Breast epithelium (tissue), 4 donors: ENCODE data around the gene KRT31. TPM values are rescaled to one million over a fixed set of nuclear protein-coding genes. Genes with fewer than 3 reads are reported as not detected.

Experiments
- DNase-seq, 2 donors: peaks; one replicate each; pipeline ENCODE4 v3.0.0-alpha.2; 2019; ENCODE audit warnings: low spot score in 2 of 2
- H3K27ac ChIP-seq, 2 donors: fragments of 200-600 bp; sonication (generic) in 1 of 2; one replicate each; pipeline ENCODE4 v1.5.1; 2016 to 2019; ENCODE audit warnings: mild to moderate bottlenecking in 1 of 2
- H3K27me3 ChIP-seq, 2 donors: fragments of 200-600 bp; sonication (generic) in 1 of 2; one replicate each; pipeline versions ENCODE4 v1.5.1 to v1.6.0; 2017 to 2019; ENCODE audit warnings: control low read depth in 1 of 2, mild to moderate bottlenecking in 1 of 2
- H3K36me3 ChIP-seq: fragments of 200-600 bp; one replicate; pipeline ENCODE4 v1.5.1; 2019
- H3K4me1 ChIP-seq, 2 donors: fragments of 200-600 bp; sonication (generic); one replicate each; pipeline ENCODE4 v1.5.1; 2016 to 2019; ENCODE audit warnings: control low read depth in 1 of 2
- H3K4me3 ChIP-seq, 3 donors: fragments of 200-600 bp; sonication (generic); 1 replicate in 2 of 3; 2 replicates in 1 of 3; pipeline ENCODE4 v1.5.1; 2016 to 2019; ENCODE audit warnings: mild to moderate bottlenecking in 3 of 3, moderate library complexity in 2 of 3
- H3K9me3 ChIP-seq, 2 donors: fragments of 200-600 bp; sonication (generic) in 1 of 2; one replicate each; pipeline ENCODE4 v1.5.1; 2016 to 2019; ENCODE audit warnings: control low read depth in 1 of 2
- CTCF ChIP-seq, 3 donors: fragments of 450-650 bp; IDR thresholded peaks; one replicate each; pipeline ENCODE4 v1.5.1; 2016 to 2017; ENCODE audit warnings: antibody characterized with exemption in 3 of 3, mild to moderate bottlenecking in 3 of 3, moderate library complexity in 3 of 3
- POLR2A ChIP-seq: fragments of 450-650 bp; IDR thresholded peaks from one replicate; pipeline ENCODE4 v1.6.1; 2016; ENCODE audit warnings: antibody characterized with exemption, mild to moderate bottlenecking, moderate library complexity
- POLR2AphosphoS5 ChIP-seq, 3 donors: sonication (generic); formaldehyde crosslinking; IDR thresholded peaks; one replicate each; pipeline ENCODE4 v1.6.1; 2017; ENCODE audit warnings: antibody characterized with exemption in 3 of 3
- intact Hi-C: fragments of 100-400 bp; cut with DNase I; formaldehyde crosslinking; loops from one replicate; pipeline ENCODE4 v1.15.1; 2023; ENCODE audit warnings: low total_unique reads
- total RNA-seq, 3 donors: library from RNA; depleted of rRNA; stranded (reverse); fragments of >200 nt; gene quantifications; one replicate each; pipeline ENCODE4 v1.1.0, GENCODE V29; 2016

Gene KRT31
- total RNA-seq, 3 donors from 2014 or later, result not detected

DNA sequence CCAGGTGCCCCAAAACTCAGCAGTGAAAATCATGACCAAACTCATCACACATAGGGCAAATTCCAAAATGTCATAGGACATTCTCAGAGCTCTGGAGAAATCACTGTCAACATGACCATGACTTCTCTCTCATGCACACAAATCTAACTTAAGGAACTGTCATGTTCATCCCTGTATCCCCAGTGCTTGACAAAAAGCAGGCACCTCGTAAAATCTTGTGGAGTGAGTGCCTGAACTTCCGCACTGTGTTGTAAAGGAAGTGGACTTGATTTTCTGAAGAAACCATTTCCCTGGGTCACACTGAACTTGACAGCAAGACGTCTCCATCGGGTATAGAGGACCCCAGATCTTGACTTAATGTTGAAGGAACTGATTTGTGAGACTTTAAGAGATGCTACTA lies 24.2 kb upstream of the KRT31 start:
- TF ChIP-seq POLR2AphosphoS5 (IDR thresholded peaks at IDR 0.05) (no peak), CTCF (IDR thresholded peaks at IDR 0.05) (no peak), POLR2A (no peak)
- Histone ChIP-seq H3K4me1 (peaks cover 0 to 9% of the 10 kb centered on the region in 2 donors), H3K36me3 (no peaks in the 10 kb centered on the region), H3K9me3 (no peaks in the 10 kb centered on the region), H3K27me3 (no peaks in the 10 kb centered on the region), H3K4me3 (no peak overlapping the region), H3K27ac (peak overlapping the region in 1 of 2 donors; percentile 68)
- intact Hi-C loops, result no loop called here
- no peak for DNase-seq

DNA sequence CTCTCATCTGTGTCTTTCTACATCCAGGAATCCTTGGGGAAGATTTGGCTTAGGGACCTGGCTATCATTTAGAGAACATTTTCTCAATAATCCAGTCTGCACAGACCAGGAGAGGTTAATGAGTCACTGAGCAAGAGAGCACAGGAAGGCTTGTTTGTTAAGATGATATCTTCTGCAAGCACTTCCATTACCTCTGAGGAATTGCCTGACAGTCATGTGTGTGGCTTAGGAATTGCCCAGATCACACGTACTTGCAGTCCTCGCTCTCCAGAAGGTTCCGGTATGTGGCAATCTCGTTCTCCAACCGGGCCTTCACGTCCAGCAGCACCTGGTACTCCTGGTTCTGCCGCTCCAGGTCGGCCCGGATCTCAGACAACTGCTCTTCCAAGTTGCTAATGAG lies 23.7 kb upstream of the KRT31 start:
- Histone ChIP-seq H3K27me3 (no peaks in the 10 kb centered on the region), H3K4me1 (peaks cover 0 to 9% of the 10 kb centered on the region in 2 donors), H3K9me3 (no peaks in the 10 kb centered on the region), H3K36me3 (no peaks in the 10 kb centered on the region), H3K4me3 (no peak overlapping the region), H3K27ac (peak overlapping the region; percentile 68 to 82)
- intact Hi-C loops, result no loop called here
- DNase-seq, result no peak
- no peak for TF ChIP-seq CTCF (IDR thresholded peaks at IDR 0.05)
- no peak for TF ChIP-seq POLR2AphosphoS5 (IDR thresholded peaks at IDR 0.05)
- no peak for TF ChIP-seq POLR2A

- DNase-seq, result peak in 1 of 2 donors; percentile 44
- peaks cover 0 to 9% of the 10 kb centered on the region in 2 donors for H3K4me1 ChIP-seq
- H3K9me3 ChIP-seq, result no peaks in the 10 kb centered on the region
- no peaks in the 10 kb centered on the region for H3K27me3 ChIP-seq
- no peaks in the 10 kb centered on the region for H3K36me3 ChIP-seq
- no peak overlapping the region for H3K4me3 ChIP-seq
- intact Hi-C loops, result no loop called here
- TF ChIP-seq CTCF (IDR thresholded peaks at IDR 0.05), result no peak
- no peak for TF ChIP-seq POLR2A
- no peak for TF ChIP-seq POLR2AphosphoS5 (IDR thresholded peaks at IDR 0.05)
- peak overlapping the region; percentile 68 to 82 for H3K27ac ChIP-seq
Observed at GRCh38 chr17:41420134-41420533, 22.7 kb upstream of the KRT31 start.

DNA sequence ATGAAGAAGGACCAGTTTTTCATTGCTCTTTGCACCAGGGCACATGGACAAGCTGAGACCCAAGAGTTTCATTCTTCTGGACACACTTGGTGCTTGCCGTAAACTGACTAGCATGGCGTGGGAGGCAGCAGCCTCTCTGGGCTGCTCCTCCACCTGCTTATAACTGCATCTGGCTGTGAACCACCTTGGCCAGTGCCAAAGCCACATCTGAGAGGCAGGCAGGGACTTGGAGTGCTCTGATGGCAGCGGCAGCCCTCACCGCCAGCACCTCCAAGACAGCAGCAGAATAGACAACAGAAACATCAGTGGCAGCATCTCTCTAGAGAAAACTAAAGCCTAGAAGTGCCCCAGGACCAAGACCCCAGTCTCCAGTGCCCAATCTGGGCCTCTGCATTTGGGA lies 22.3 kb upstream of the KRT31 start:
- H3K27me3 ChIP-seq, result no peaks in the 10 kb centered on the region
- H3K27ac ChIP-seq, result peak overlapping the region; percentile 68 to 82
- TF ChIP-seq CTCF (IDR thresholded peaks at IDR 0.05) (no peak), POLR2A (no peak), POLR2AphosphoS5 (IDR thresholded peaks at IDR 0.05) (peak in 1 of 3 donors; percentile 31)
- H3K36me3 ChIP-seq, result no peaks in the 10 kb centered on the region
- DNase-seq, result peak in 1 of 2 donors; percentile 89
- peaks cover 0 to 9% of the 10 kb centered on the region in 2 donors for H3K4me1 ChIP-seq
- intact Hi-C loops, result no loop called here
- no peak overlapping the region for H3K4me3 ChIP-seq
- no peaks in the 10 kb centered on the region for H3K9me3 ChIP-seq

DNA sequence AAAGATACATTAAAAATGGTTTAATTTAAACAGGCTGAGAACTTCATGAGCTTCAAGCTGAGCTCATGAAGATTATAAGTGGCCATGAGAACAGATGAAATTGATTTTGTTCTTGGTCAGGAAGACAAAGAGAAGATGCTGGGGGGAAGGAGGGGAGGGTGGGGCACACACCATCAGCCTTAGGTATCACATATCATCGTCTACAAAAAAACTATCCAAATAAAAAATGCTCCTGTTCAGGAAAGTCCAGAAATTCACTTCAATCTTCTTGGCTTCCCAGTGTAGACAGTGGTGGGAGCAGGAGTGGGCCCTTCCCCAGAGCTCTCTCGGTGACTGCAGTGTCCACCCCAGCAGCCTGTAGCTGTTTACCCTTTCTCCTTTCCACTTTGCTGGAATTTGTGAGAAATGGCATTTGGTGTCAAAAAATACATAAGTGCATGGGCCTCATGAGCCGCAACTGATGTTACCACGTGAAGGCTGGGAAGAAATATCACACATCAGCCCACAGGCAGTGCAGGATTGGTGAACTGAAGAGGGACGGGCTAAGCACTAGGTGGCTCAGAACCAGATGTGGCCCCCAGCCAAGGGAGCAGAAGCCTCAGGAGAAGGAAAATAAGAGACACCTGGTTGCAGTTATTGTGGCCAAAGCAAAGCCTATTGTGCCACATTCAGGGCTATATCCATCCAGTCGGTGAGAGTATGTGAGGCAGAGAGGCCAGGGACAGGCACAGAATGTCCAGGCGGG lies 20.9 kb upstream of the KRT31 start:
- H3K9me3 ChIP-seq, result no peaks in the 10 kb centered on the region
- no peaks in the 10 kb centered on the region for H3K27me3 ChIP-seq
- H3K36me3 ChIP-seq, result no peaks in the 10 kb centered on the region
- intact Hi-C loops, result no loop called here
- H3K27ac ChIP-seq, result peak overlapping the region; percentile 54 to 68
- H3K4me3 ChIP-seq, result no peak overlapping the region
- DNase-seq, result peak in 1 of 2 donors; percentile 39
- H3K4me1 ChIP-seq, result peaks cover 0 to 9% of the 10 kb centered on the region in 2 donors
- no peak for TF ChIP-seq POLR2A
- TF ChIP-seq POLR2AphosphoS5 (IDR thresholded peaks at IDR 0.05), result no peak
- TF ChIP-seq CTCF (IDR thresholded peaks at IDR 0.05), result no peak
